Stimulated activated CD8-positive, alpha-beta memory T cell treated with anti-CD3 and anti-CD28 coated beads, Interleukin-15, amount 100 ng/mL, for 4 hours (primary cell): ENCODE measurements around the gene LRBA.
"Not testable (repeated sequence)": the region's sequence is repeated elsewhere in the genome, so short reads cannot be mapped to it uniquely, and the experiment has no call there.

ENCODE experiments used
- DNase-seq, 2 donors: peaks; one replicate each; pipeline ENCODE4 v3.0.0-alpha.2; 2020; ENCODE audit warnings: low read depth in 2 of 2

The LRBA gene

GRCh38 chr4:151021637-151022334 is 6.7 kb upstream of the LRBA start:
- no peak for DNase-seq

- DNase-seq = peak; percentile 59 to 73
Observed at GRCh38 chr4:151015459-151016347, 619 bp upstream of the LRBA start.

- DNase-seq = no peak
Observed at GRCh38 chr4:151013944-151014343, 1.1 kb downstream of the LRBA start.

- DNase-seq = no peak
Observed at GRCh38 chr4:151013491-151013890, 1.6 kb downstream of the LRBA start.

- no peak for DNase-seq
Observed at GRCh38 chr4:151012820-151013219, 2.3 kb downstream of the LRBA start.

- no peak for DNase-seq
Observed at GRCh38 chr4:151012376-151012775, 2.7 kb downstream of the LRBA start.

GRCh38 chr4:151004222-151004621 is 10.9 kb downstream of the LRBA start:
- no peak for DNase-seq

- no peak for DNase-seq
Observed at GRCh38 chr4:151000747-151001429, 14.2 kb downstream of the LRBA start.

- no peak for DNase-seq
Observed at GRCh38 chr4:150999086-150999485, 16.0 kb downstream of the LRBA start.

GRCh38 chr4:150997141-150997540 is 17.9 kb downstream of the LRBA start:
- DNase-seq = no peak

GRCh38 chr4:150994721-150995120 is 20.4 kb downstream of the LRBA start:
- no peak for DNase-seq

GRCh38 chr4:150993577-150993976 is 21.5 kb downstream of the LRBA start:
- not testable (repeated sequence) for DNase-seq

GRCh38 chr4:150990993-150991392 is 24.1 kb downstream of the LRBA start:
- DNase-seq = no peak

- no peak for DNase-seq
Observed at GRCh38 chr4:150990250-150990649, 24.8 kb downstream of the LRBA start.

GRCh38 chr4:150988238-150988637 is 26.8 kb downstream of the LRBA start:
- no peak for DNase-seq

GRCh38 chr4:150987204-150987603 is 27.9 kb downstream of the LRBA start:
- no peak for DNase-seq

- no peak for DNase-seq
Observed at GRCh38 chr4:150986085-150986484, 29.0 kb downstream of the LRBA start.

GRCh38 chr4:150983851-150984250 is 31.2 kb downstream of the LRBA start:
- no peak for DNase-seq

GRCh38 chr4:150982557-150983233 is 32.4 kb downstream of the LRBA start:
- DNase-seq = no peak

- no peak for DNase-seq
Observed at GRCh38 chr4:150978738-150979575, 36.1 kb downstream of the LRBA start.
